ENCODE results near the gene CELF3.

GRCh38 chr1:151692226-151692625 lies 24.4 kb downstream of the CELF3 start:
- TF ChIP-seq MAX (CRISPR knock-in tag; IDR thresholded peaks at IDR 0.05), result no peak
- no peak for TF ChIP-seq ELF4 (CRISPR knock-in tag; IDR thresholded peaks at IDR 0.05; ENCODE audit: low read depth)
